ENCODE data around the gene RGS12.

GRCh38 chr4:3322059-3322550, 29.3 kb downstream of the RGS12 start:
- TF ChIP-seq CTCF (IDR thresholded peaks at IDR 0.05; ENCODE audit: low read depth, low read length, poor library complexity, severe bottlenecking), result no peak
- TF ChIP-seq EZH2phosphoT487 (IDR thresholded peaks at IDR 0.05; ENCODE audit: borderline replicate concordance, low read length), result no peak
